GM19372 (cell line): ENCODE results near the gene WDR26.
"Not testable (repeated sequence)": the region's sequence is repeated elsewhere in the genome, so short reads cannot be mapped to it uniquely, and the experiment has no call there.

Source experiments
- ATAC-seq: cut with Tn5 transposase; IDR thresholded peaks from one replicate; pipeline ENCODE4 v1.9.1; 2021; ENCODE audit warnings: mild to moderate bottlenecking, low read depth, moderate library complexity; ENCODE audit not compliant: unreplicated experiment

WDR26 gene

GRCh38 chr1:224435318-224435763, 744 bp upstream of the WDR26 start:
- no peak for ATAC-seq

- no peak for ATAC-seq
Observed at GRCh38 chr1:224433701-224434672, 610 bp downstream of the WDR26 start.

- no peak for ATAC-seq
Observed at GRCh38 chr1:224433041-224433691, 1.4 kb downstream of the WDR26 start.

- no peak for ATAC-seq
Observed at GRCh38 chr1:224432672-224433040, 1.9 kb downstream of the WDR26 start.

- ATAC-seq: no peak
Observed at GRCh38 chr1:224432146-224432545, 2.5 kb downstream of the WDR26 start.

- ATAC-seq: no peak
Observed at GRCh38 chr1:224431726-224432125, 2.9 kb downstream of the WDR26 start.

- no peak for ATAC-seq
Observed at GRCh38 chr1:224430511-224431113, 4.0 kb downstream of the WDR26 start.

- ATAC-seq: no peak
Observed at GRCh38 chr1:224429616-224430326, 4.8 kb downstream of the WDR26 start.

GRCh38 chr1:224428713-224429112, 5.9 kb downstream of the WDR26 start:
- ATAC-seq: not testable (repeated sequence)

GRCh38 chr1:224427346-224427745, 7.3 kb downstream of the WDR26 start:
- no peak for ATAC-seq

- not testable (repeated sequence) for ATAC-seq
Observed at GRCh38 chr1:224426869-224427268, 7.7 kb downstream of the WDR26 start.

- no peak for ATAC-seq
Observed at GRCh38 chr1:224425279-224425884, 9.2 kb downstream of the WDR26 start.

GRCh38 chr1:224420106-224420505, 14.5 kb downstream of the WDR26 start:
- no peak for ATAC-seq

- ATAC-seq: no peak
Observed at GRCh38 chr1:224411766-224412165, 22.8 kb downstream of the WDR26 start.

GRCh38 chr1:224408294-224408590, 26.4 kb downstream of the WDR26 start:
- no peak for ATAC-seq

GRCh38 chr1:224407571-224408293, 26.9 kb downstream of the WDR26 start:
- no peak for ATAC-seq

GRCh38 chr1:224406216-224406615, 28.4 kb downstream of the WDR26 start:
- no peak for ATAC-seq

- ATAC-seq: no peak
Observed at GRCh38 chr1:224405604-224405970, 29.0 kb downstream of the WDR26 start.

GRCh38 chr1:224404916-224405603, 29.5 kb downstream of the WDR26 start:
- ATAC-seq: no peak
